Endothelial cell of umbilical vein (primary cell): ENCODE data around the gene CUX1. TPM values are rescaled to one million over a fixed set of nuclear protein-coding genes. Genes with fewer than 3 reads are reported as not detected.

Experiments
- BruUV-seq: library from RNA; stranded (reverse); fragments of 400-500 nt; replicated peaks from 2 replicates; lab custom pipeline; 2021; lab: Mats Ljungman, UMichigan
- CTCF ChIA-PET: fragments of 300-600, 350-600 bp; sonication (Branson Sonifier 250); formaldehyde crosslinking; loops from one replicate; lab custom pipeline; 2021; ENCODE audit warnings: antibody characterized with exemption, inconsistent platforms; lab: Charles Lee
- POLR2A ChIA-PET: fragments of 300-600, 350-600 bp; sonication (Branson Sonifier 250); formaldehyde crosslinking; loops from one replicate; lab custom pipeline; 2021; ENCODE audit warnings: antibody characterized with exemption, inconsistent platforms; lab: Charles Lee
- DNase-seq: peaks from one replicate; pipeline ENCODE4 v3.0.0-alpha.2; 2011; ENCODE audit warnings: low read depth, low spot score
- FAIRE-seq: peaks from 2 replicates; lab custom pipeline; 2011; peaks lifted over from hg19 to GRCh38; lab: Jason Lieb, UNC
- H2AFZ ChIP-seq: 2 replicates; pipeline ENCODE4 v1.6.0; 2012; ENCODE audit warnings: low read depth, low read length, control low read depth, inconsistent platforms
- H3K27ac ChIP-seq: 2 replicates; pipeline ENCODE4 v1.5.1; 2011; ENCODE audit warnings: low read depth, mild to moderate bottlenecking, control low read depth, low read length, moderate library complexity; ENCODE audit not compliant: insufficient read depth
- H3K27me3 ChIP-seq, 2 experiments: 2 replicates each; pipeline versions ENCODE4 v1.6.0 to v1.6.1; 2011; ENCODE audit warnings: low read length in 2 of 2, mixed read lengths in 1 of 2; ENCODE audit not compliant: control insufficient read depth in 2 of 2, insufficient read depth in 2 of 2
- H3K36me3 ChIP-seq, 2 experiments: 2 replicates in 1 of 2; 3 replicates in 1 of 2; pipeline ENCODE4 v1.5.1; 2011; ENCODE audit warnings: low read length in 2 of 2, mild to moderate bottlenecking in 1 of 2, moderate library complexity in 1 of 2; ENCODE audit not compliant: control insufficient read depth in 2 of 2, insufficient read depth in 2 of 2; ENCODE audit errors: extremely low read depth in 1 of 2
- H3K4me1 ChIP-seq: 3 replicates; pipeline ENCODE4 v1.5.1; 2011; ENCODE audit warnings: mild to moderate bottlenecking, low read length; ENCODE audit not compliant: control insufficient read depth, insufficient read depth; ENCODE audit errors: extremely low read depth
- H3K4me2 ChIP-seq: 2 replicates; pipeline ENCODE4 v1.6.1; 2011; ENCODE audit warnings: low read length, control low read depth, mixed read lengths; ENCODE audit not compliant: insufficient read depth
- H3K4me3 ChIP-seq, 3 experiments: fragments of 200-600 bp in 1 of 3; sonication (generic), shearing (Covaris generic) in 1 of 3; replicated peaks in 1 of 3; 2 replicates each; pipeline ENCODE4 v1.5.1; 2011 to 2016; ENCODE audit warnings: control low read depth in 3 of 3, low read length in 3 of 3, mild to moderate bottlenecking in 2 of 3, inconsistent platforms in 1 of 3, low read depth in 1 of 3, moderate library complexity in 1 of 3; ENCODE audit not compliant: insufficient read depth in 1 of 3
- H3K79me2 ChIP-seq: 2 replicates; pipeline ENCODE4 v1.6.0; 2012; ENCODE audit warnings: low read length, inconsistent platforms; ENCODE audit not compliant: control insufficient read depth, insufficient read depth
- H3K9ac ChIP-seq: replicated peaks from 2 replicates; pipeline ENCODE3; 2011; ENCODE audit warnings: low read length, control low read depth; ENCODE audit not compliant: insufficient read depth; ENCODE audit errors: extremely low read depth
- H3K9me1 ChIP-seq: replicated peaks from 3 replicates; pipeline ENCODE4 v1.6.0; 2011; ENCODE audit warnings: mild to moderate bottlenecking, low read length; ENCODE audit not compliant: control insufficient read depth, insufficient read depth; ENCODE audit errors: extremely low read depth
- H3K9me3 ChIP-seq: replicated peaks from 2 replicates; pipeline ENCODE4 v1.5.1; 2012; ENCODE audit warnings: low read length, inconsistent platforms; ENCODE audit not compliant: control insufficient read depth, insufficient read depth
- H4K20me1 ChIP-seq: replicated peaks from 2 replicates; pipeline ENCODE3; 2011; ENCODE audit warnings: mild to moderate bottlenecking, low read length; ENCODE audit not compliant: control insufficient read depth, insufficient read depth; ENCODE audit errors: extremely low read depth
- CTCF ChIP-seq, 2 donors: IDR thresholded peaks; 1 replicate in 1 of 2; 2 replicates in 1 of 2; pipeline ENCODE4 v1.5.1; 2011; ENCODE audit warnings: low read length in 2 of 2, mild to moderate bottlenecking in 2 of 2, moderate library complexity in 2 of 2, control low read depth in 1 of 2, inconsistent platforms in 1 of 2, low read depth in 1 of 2; ENCODE audit not compliant: insufficient read depth in 1 of 2; ENCODE audit errors: extremely low read depth in 1 of 2
- EZH2 ChIP-seq: IDR thresholded peaks from 2 replicates; pipeline ENCODE4 v1.6.1; 2012; ENCODE audit warnings: borderline replicate concordance, low read depth, mild to moderate bottlenecking, moderate library complexity, low read length, inconsistent platforms; ENCODE audit not compliant: severe bottlenecking
- FOS ChIP-seq: IDR thresholded peaks from 2 replicates; pipeline ENCODE4 v1.6.1; 2011; ENCODE audit warnings: mild to moderate bottlenecking, low read length, moderate library complexity, borderline replicate concordance; ENCODE audit not compliant: insufficient read depth
- GATA2 ChIP-seq: IDR thresholded peaks from 2 replicates; pipeline ENCODE4 v1.7.0; 2011; ENCODE audit warnings: low read depth, mild to moderate bottlenecking, moderate library complexity, mixed read lengths, low read length; ENCODE audit not compliant: insufficient read length, insufficient read depth
- JUN ChIP-seq: IDR thresholded peaks from 2 replicates; pipeline ENCODE4 v1.6.1; 2011; ENCODE audit warnings: borderline replicate concordance, low read depth; ENCODE audit not compliant: insufficient read length, insufficient read depth
- MYC ChIP-seq: IDR thresholded peaks from one replicate; pipeline ENCODE4 v1.6.1; 2011; ENCODE audit warnings: mild to moderate bottlenecking, low read depth, low read length
- POLR2A ChIP-seq: IDR thresholded peaks from 2 replicates; pipeline ENCODE4 v1.6.1; 2012; ENCODE audit warnings: low read depth, mild to moderate bottlenecking, control low read depth, low read length
- POLR2AphosphoS5 ChIP-seq: IDR thresholded peaks from 2 replicates; pipeline ENCODE4 v1.6.1; 2012; ENCODE audit warnings: low read depth, mild to moderate bottlenecking, control low read depth, low read length, moderate library complexity; ENCODE audit not compliant: insufficient read depth
- dilution Hi-C: fragments of 300-500 bp; cut with MboI; formaldehyde crosslinking; loops from one replicate; pipeline ENCODE4 v1.15.0; 2019; ENCODE audit warnings: low sequenced_read_pairs; ENCODE audit not compliant: extremely low pct_ligation_motif_present
- intact Hi-C: fragments of 100-400 bp; cut with micrococcal nuclease; formaldehyde crosslinking; loops from one replicate; pipeline ENCODE4 v1.10.0; 2022
- polyA plus RNA-seq, 4 experiments: library from polyadenylated mRNA; depleted of rRNA in 3 of 4; stranded (reverse) in 3 of 4; unstranded in 1 of 4; fragments of >200 nt; gene quantifications; 2 replicates each; pipeline versions ENCODE4 v1.2.1 to v1.2.3, GENCODE V29; 2011 to 2012; ENCODE audit warnings: missing spikeins in 1 of 4
- total RNA-seq: library from RNA; stranded (reverse); gene quantifications from 2 replicates; pipeline ENCODE4 v1.2.3, GENCODE V29; 2021
- TF ChIP-seq, protein P1 (sequence below): IDR thresholded peaks from 2 replicates; pipeline ENCODE4 v1.6.1; 2011; ENCODE audit not compliant: insufficient read depth, insufficient read length

The CUX1 gene
- total and polyA plus RNA-seq, 2 donors (not counting 3 experiments of a cell fraction or from before 2014, with no cell fraction given) = 13.8 to 49.8 TPM

DNA sequence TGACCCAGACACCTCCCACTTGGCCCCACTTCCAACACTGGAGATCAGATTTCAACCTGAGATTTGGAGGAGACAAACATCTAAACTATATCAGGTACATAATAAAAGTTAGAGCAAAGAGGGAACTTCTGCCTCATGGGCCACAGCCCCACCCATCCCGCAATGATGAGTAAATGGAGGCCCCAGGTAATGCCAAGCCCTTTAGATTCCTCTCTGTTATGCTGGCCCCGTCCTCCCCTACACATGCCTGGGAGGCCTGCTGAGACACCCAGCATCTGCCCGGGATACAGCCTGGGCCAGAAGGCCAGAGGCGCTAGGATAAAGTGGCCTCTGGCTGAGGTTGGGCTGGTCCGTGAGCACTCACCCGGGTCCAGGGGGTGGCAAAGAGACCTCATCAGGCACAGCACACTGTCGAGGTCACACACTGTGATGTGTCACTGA, 283.7 kb downstream of the CUX1 start:
- FAIRE-seq (no peak), DNase-seq (no peak)
- Histone ChIP-seq H3K27ac (no peak overlapping the region), H3K36me3 (peaks cover 0 to 14% of the 10 kb centered on the region in 2 experiments), H3K9me1 (no peaks in the 10 kb centered on the region), H3K9ac (no peak overlapping the region), H3K4me3 (no peak overlapping the region), H2AFZ (no peak overlapping the region), H3K79me2 (no peaks in the 10 kb centered on the region), H3K9me3 (no peaks in the 10 kb centered on the region), H3K4me2 (no peak overlapping the region), H3K27me3 (no peaks in the 10 kb centered on the region), H4K20me1 (no peaks in the 10 kb centered on the region), H3K4me1 (no peaks in the 10 kb centered on the region)
- TF ChIP-seq JUN = no peak
- no peak for TF ChIP-seq CTCF (IDR thresholded peaks at IDR 0.05; ENCODE audit: extremely low read depth in 1 of 2, insufficient read depth in 1 of 2, low read depth in 1 of 2, low read length in 2 of 2)
- TF ChIP-seq FOS = no peak
- TF ChIP-seq POLR2A = no peak
- no peak for TF ChIP-seq MYC
- no peak for TF ChIP-seq EZH2
- TF ChIP-seq, protein P1, sequence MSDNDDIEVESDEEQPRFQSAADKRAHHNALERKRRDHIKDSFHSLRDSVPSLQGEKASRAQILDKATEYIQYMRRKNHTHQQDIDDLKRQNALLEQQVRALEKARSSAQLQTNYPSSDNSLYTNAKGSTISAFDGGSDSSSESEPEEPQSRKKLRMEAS = no peak
- no peak for TF ChIP-seq POLR2AphosphoS5
- no peak for TF ChIP-seq GATA2
- ChIA-PET POLR2A (no interaction called here), CTCF (interaction anchor here (0.7 kb wide), 1 partner anchor 144 kb away, joined by 4 read pairs; no protein-coding TSS in a partner anchor)
- BruUV-seq = no TSS peak
- dilution Hi-C loops = no loop called here
- intact Hi-C loops = no loop called here
